Left ventricle myocardium inferior (tissue), 1 donor: ENCODE measurements around the gene PAGE4. TPM values are rescaled to one million over a fixed set of nuclear protein-coding genes. Genes with fewer than 3 reads are reported as not detected.

Experiments
- DNase-seq: peaks from one replicate; pipeline ENCODE4 v3.0.0-alpha.2; 2020
- H3K27ac ChIP-seq: fragments of 200-600 bp; replicated peaks from 2 replicates; pipeline ENCODE4 v1.8.0; 2021
- H3K27me3 ChIP-seq: fragments of 200-600 bp; 2 replicates; pipeline ENCODE4 v1.8.0; 2021; ENCODE audit warnings: low read depth
- H3K36me3 ChIP-seq: fragments of 200-600 bp; 2 replicates; pipeline ENCODE4 v1.8.0; 2021
- H3K4me1 ChIP-seq: fragments of 200-600 bp; 2 replicates; pipeline ENCODE4 v1.8.0; 2021
- H3K4me3 ChIP-seq: fragments of 200-600 bp; 2 replicates; pipeline ENCODE4 v1.8.0; 2021; ENCODE audit warnings: mild to moderate bottlenecking, moderate library complexity
- H3K9me3 ChIP-seq: fragments of 200-600 bp; replicated peaks from 2 replicates; pipeline ENCODE4 v1.8.0; 2021
- intact Hi-C: fragments of 100-400 bp; cut with micrococcal nuclease; formaldehyde crosslinking; loops from one replicate; pipeline ENCODE4 v1.11.0; 2022
- total RNA-seq: library from RNA; stranded (reverse); fragmentation: NEBNext Ultra II Directional; extraction: Animal tissue kit (Norgen Biotek cat#: 25700); gene quantifications from one replicate; pipeline ENCODE4 v1.2.1, GENCODE V29; 2021
- TF ChIP-seq, protein P1 (sequence below): fragments of 200-600 bp; IDR thresholded peaks from 2 replicates; pipeline ENCODE4 v1.8.0; 2021; ENCODE audit warnings: antibody characterized with exemption, mild to moderate bottlenecking, borderline replicate concordance
- donor health status: DM: no; HTN: yes; CAD: no; lungs with severe emphysema.

Gene PAGE4
- total RNA-seq, 1 donor from 2014 or later, result not detected

DNA sequence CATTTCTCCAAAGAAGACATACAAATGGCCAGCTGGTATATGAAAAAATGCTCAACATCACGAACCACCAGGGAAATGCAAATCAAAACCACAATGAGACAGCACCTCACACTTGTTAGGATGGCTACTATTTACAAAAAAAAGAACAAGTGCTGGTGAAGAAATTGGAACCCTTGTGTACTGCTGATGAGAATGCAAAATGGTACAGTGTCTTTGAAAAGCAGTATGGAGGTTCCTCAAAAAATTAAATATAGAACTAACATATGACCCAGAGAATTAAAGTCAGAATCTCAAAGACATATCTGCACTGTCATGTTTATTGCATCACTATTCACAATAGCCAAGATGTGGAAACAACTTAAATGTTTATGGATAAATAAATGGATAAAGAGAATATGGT is 20.9 kb downstream of the PAGE4 start:
- H3K4me1 ChIP-seq, result no peaks in the 10 kb centered on the region
- TF ChIP-seq, protein P1, sequence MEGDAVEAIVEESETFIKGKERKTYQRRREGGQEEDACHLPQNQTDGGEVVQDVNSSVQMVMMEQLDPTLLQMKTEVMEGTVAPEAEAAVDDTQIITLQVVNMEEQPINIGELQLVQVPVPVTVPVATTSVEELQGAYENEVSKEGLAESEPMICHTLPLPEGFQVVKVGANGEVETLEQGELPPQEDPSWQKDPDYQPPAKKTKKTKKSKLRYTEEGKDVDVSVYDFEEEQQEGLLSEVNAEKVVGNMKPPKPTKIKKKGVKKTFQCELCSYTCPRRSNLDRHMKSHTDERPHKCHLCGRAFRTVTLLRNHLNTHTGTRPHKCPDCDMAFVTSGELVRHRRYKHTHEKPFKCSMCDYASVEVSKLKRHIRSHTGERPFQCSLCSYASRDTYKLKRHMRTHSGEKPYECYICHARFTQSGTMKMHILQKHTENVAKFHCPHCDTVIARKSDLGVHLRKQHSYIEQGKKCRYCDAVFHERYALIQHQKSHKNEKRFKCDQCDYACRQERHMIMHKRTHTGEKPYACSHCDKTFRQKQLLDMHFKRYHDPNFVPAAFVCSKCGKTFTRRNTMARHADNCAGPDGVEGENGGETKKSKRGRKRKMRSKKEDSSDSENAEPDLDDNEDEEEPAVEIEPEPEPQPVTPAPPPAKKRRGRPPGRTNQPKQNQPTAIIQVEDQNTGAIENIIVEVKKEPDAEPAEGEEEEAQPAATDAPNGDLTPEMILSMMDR, result no peak
- no peaks in the 10 kb centered on the region for H3K27me3 ChIP-seq
- H3K9me3 ChIP-seq, result no peaks in the 10 kb centered on the region
- H3K27ac ChIP-seq, result no peak overlapping the region
- no peak overlapping the region for H3K4me3 ChIP-seq
- intact Hi-C loops, result no loop called here
- H3K36me3 ChIP-seq, result no peaks in the 10 kb centered on the region
- no peak for DNase-seq

DNA sequence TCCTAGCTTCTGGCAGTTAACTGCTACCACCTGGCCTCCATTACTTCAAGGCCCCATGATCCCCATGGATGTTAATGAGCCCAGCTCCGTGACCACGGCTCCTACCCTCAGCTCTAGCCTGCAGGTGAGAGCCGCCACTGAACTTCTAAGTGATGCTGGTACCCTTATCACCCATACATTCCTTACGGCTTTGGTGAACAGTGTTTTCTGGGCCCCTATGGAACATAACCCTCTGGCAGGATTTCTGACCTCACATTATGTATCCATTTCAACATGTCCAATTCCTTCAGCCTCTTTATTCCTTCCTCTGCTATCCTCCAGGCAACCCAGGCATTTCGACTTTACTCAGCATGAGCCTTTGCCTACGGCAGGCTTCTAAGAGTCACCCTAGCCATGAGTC is 24.6 kb downstream of the PAGE4 start:
- H3K36me3 ChIP-seq, result no peaks in the 10 kb centered on the region
- H3K4me3 ChIP-seq, result no peak overlapping the region
- H3K9me3 ChIP-seq, result no peaks in the 10 kb centered on the region
- no peak overlapping the region for H3K27ac ChIP-seq
- no peak for DNase-seq
- no peaks in the 10 kb centered on the region for H3K4me1 ChIP-seq
- intact Hi-C loops, result no loop called here
- TF ChIP-seq, protein P1, result no peak
- H3K27me3 ChIP-seq, result no peaks in the 10 kb centered on the region

DNA sequence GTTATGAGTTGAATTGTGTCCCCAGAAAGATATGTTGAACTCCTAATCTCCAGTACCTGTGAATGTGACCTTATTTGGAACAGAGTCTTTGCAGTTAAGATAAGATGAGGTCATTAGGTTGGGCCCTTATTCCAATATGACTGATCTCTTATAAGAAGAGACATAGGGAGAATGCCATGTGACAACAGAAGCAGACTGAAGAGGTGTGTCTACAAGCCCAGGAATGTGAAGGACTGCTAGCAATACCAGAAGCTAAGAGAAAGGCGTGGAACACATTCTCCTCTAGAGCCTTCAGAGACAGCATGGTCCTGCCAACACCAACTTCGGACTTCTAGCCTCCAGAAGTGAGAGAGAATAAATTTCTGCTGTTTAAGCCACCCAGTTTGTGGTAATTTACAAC is 27.7 kb downstream of the PAGE4 start:
- no peak for DNase-seq
- Histone ChIP-seq H3K27me3 (no peaks in the 10 kb centered on the region), H3K9me3 (no peaks in the 10 kb centered on the region), H3K4me3 (no peak overlapping the region), H3K36me3 (no peaks in the 10 kb centered on the region), H3K27ac (no peak overlapping the region), H3K4me1 (no peaks in the 10 kb centered on the region)
- intact Hi-C loops, result no loop called here
- TF ChIP-seq, protein P1, result no peak

DNA sequence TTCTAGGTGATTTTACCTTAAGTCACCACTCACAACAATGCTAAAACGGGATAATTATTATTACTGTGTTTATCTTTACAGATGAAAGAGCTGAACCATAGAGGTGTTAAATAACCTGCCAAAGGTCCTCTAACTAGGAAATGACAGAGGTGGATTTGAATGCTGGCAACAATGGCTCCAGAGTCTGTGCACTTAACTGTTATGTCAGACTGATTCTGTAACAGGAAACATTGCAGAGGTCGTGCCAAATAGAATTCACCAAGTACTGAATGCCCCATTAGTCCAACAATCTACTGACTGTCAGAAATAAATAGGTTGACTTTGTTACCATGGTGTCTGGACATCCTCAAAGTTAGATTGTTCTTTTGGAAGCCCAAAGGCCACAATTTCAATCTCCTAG is 29.2 kb downstream of the PAGE4 start:
- Histone ChIP-seq H3K27ac (no peak overlapping the region), H3K4me1 (no peaks in the 10 kb centered on the region), H3K27me3 (no peaks in the 10 kb centered on the region), H3K36me3 (no peaks in the 10 kb centered on the region), H3K9me3 (no peaks in the 10 kb centered on the region), H3K4me3 (no peak overlapping the region)
- intact Hi-C loops, result no loop called here
- TF ChIP-seq, protein P1, result no peak
- no peak for DNase-seq

DNA sequence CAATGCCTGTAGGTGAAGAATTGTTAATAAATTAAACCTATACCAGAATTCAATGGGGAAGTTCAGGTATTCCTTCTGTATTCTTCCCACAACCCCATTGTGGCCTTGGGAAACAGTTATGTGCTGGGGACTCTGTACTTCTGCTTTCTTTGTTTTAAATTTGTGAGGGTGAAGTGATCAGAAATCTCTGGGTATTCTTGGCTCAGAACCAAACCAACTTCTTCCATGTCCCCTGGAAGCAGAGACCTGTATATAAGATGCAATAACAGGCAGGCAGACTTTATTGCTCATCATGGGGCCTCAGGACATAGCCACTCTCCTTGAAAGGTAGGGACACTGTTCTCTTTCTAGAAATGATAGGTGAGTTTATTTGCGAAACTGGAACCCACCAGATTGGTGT is 30.4 kb downstream of the PAGE4 start:
- Histone ChIP-seq H3K4me3 (no peak overlapping the region), H3K9me3 (no peaks in the 10 kb centered on the region)
- TF ChIP-seq, protein P1, result no peak

DNA sequence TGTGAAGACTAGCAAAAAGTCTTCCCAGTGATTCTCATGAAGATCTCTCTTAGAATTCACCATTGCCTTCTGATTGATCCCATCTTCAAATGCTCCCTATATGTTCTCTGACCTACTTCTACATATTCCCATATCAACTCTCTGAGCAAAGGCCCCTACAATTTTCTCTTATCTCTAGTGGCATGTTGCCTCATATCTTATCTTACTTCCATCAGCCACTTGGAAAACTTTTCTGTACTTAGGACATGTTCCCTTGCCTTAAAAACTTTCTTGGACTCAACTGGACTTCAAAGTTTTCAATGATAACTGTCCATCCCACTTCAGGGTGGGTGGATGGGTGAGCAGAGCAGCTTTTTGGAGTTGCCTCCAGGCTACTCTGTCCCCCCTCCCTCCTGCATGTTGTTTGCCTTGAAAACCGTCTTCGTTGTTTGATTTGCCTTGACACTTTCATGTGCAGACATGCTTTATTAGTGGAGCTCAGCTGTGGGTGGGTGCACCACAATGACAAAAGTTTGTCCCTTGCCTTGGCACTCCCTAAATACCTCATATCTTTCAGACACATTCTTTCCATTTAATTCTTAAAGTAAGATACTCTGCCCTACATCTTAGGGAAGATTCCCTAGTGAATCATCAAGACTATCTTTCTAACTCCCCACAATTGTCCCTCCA is 31.9 kb downstream of the PAGE4 start:
- Histone ChIP-seq H3K4me3 (no peak overlapping the region), H3K4me1 (no peaks in the 10 kb centered on the region), H3K27ac (no peak overlapping the region), H3K9me3 (no peaks in the 10 kb centered on the region), H3K27me3 (no peaks in the 10 kb centered on the region), H3K36me3 (no peaks in the 10 kb centered on the region)
- DNase-seq, result no peak
- intact Hi-C loops, result no loop called here
- TF ChIP-seq, protein P1, result no peak

More for the DNA sequence above, 30.4 kb downstream of the PAGE4 start:
- Histone ChIP-seq H3K4me1 (no peaks in the 10 kb centered on the region), H3K27me3 (no peaks in the 10 kb centered on the region), H3K27ac (no peak overlapping the region), H3K36me3 (no peaks in the 10 kb centered on the region)
- intact Hi-C loops, result no loop called here
- no peak for DNase-seq
